H1 (cell line): ENCODE results near the gene CEP70. TPM values are rescaled to one million over a fixed set of nuclear protein-coding genes. Genes with fewer than 3 reads are reported as not detected.

ENCODE experiments used
- CTCF ChIA-PET: fragments of 300-600 bp; sonication (Branson Sonifier 250); formaldehyde crosslinking; loops from one replicate; lab custom pipeline; 2021; ENCODE audit not compliant: partially characterized antibody; lab: Charles Lee
- POLR2A ChIA-PET: fragments of 300-600 bp; sonication (Branson Sonifier 250); formaldehyde crosslinking; loops from one replicate; lab custom pipeline; 2021; ENCODE audit warnings: inconsistent platforms; ENCODE audit not compliant: partially characterized antibody; lab: Charles Lee
- DNase-seq, 2 experiments: peaks; one replicate each; pipeline versions ENCODE4 v3.0.0 to v3.0.0-alpha.2; 2010 to 2022; ENCODE audit warnings: low spot score in 2 of 2, low read depth in 1 of 2, mixed read lengths in 1 of 2
- FAIRE-seq: peaks from 2 replicates; lab custom pipeline; 2011; peaks lifted over from hg19 to GRCh38; lab: Jason Lieb, UNC
- H2AFZ ChIP-seq: 2 replicates; pipeline ENCODE4 v1.8.1; 2012; ENCODE audit warnings: low read length, inconsistent platforms
- H2AK5ac ChIP-seq: 2 replicates; pipeline ENCODE4 v1.6.1; 2013; ENCODE audit warnings: low read depth, low read length
- H2BK120ac ChIP-seq: replicated peaks from 2 replicates; pipeline ENCODE3; 2013; ENCODE audit warnings: low read depth, low read length, inconsistent platforms
- H2BK12ac ChIP-seq: 2 replicates; pipeline ENCODE4 v1.6.1; 2013; ENCODE audit warnings: low read depth, low read length
- H2BK15ac ChIP-seq: 2 replicates; pipeline ENCODE4 v1.6.1; 2013; ENCODE audit warnings: low read length
- H2BK20ac ChIP-seq: 2 replicates; pipeline ENCODE4 v1.6.1; 2013; ENCODE audit warnings: low read length
- H2BK5ac ChIP-seq: 2 replicates; pipeline ENCODE4 v1.6.1; 2013; ENCODE audit warnings: low read depth, low read length
- H3K14ac ChIP-seq: 2 replicates; pipeline ENCODE4 v1.6.1; 2013; ENCODE audit warnings: inconsistent platforms; ENCODE audit not compliant: insufficient read length
- H3K18ac ChIP-seq: 2 replicates; pipeline ENCODE4 v1.6.1; 2013; ENCODE audit warnings: low read length; ENCODE audit errors: extremely low read depth
- H3K23ac ChIP-seq: 2 replicates; pipeline ENCODE4 v1.6.1; 2013; ENCODE audit warnings: inconsistent platforms; ENCODE audit not compliant: insufficient read length
- H3K23me2 ChIP-seq: 2 replicates; pipeline ENCODE4 v1.6.1; 2013; ENCODE audit warnings: low read depth, low read length
- H3K27ac ChIP-seq: 2 replicates; pipeline ENCODE4 v1.6.1; 2011; ENCODE audit warnings: low read depth, low read length, inconsistent platforms
- H3K27me3 ChIP-seq, 4 experiments: replicated peaks in 1 of 4; 1 replicate in 1 of 4; 2 replicates in 3 of 4; pipeline versions ENCODE4 v1.6.1 to v1.8.1; 2011 to 2013; ENCODE audit warnings: low read length in 3 of 4, mild to moderate bottlenecking in 3 of 4, inconsistent platforms in 2 of 4, mixed read lengths in 2 of 4, moderate library complexity in 1 of 4; ENCODE audit not compliant: control insufficient read depth in 3 of 4, insufficient read depth in 3 of 4; ENCODE audit errors: extremely low read depth in 1 of 4
- H3K36me3 ChIP-seq, 4 experiments: 2 replicates each; pipeline versions ENCODE4 v1.6.1 to v1.8.1; 2011 to 2013; ENCODE audit warnings: mild to moderate bottlenecking in 4 of 4, low read length in 3 of 4, moderate library complexity in 2 of 4, control low read depth in 1 of 4, inconsistent platforms in 1 of 4; ENCODE audit not compliant: insufficient read depth in 4 of 4, control insufficient read depth in 2 of 4
- H3K4ac ChIP-seq: replicated peaks from 2 replicates; pipeline ENCODE3; 2013; ENCODE audit warnings: low read length, low read depth, mixed read lengths, inconsistent platforms; ENCODE audit not compliant: insufficient read length
- H3K4me1 ChIP-seq, 4 experiments: replicated peaks in 1 of 4; 1 replicate in 1 of 4; 2 replicates in 3 of 4; pipeline versions ENCODE4 v1.6.1 to v1.8.1; 2011 to 2013; ENCODE audit warnings: low read length in 3 of 4, inconsistent platforms in 2 of 4, mixed read lengths in 1 of 4; ENCODE audit not compliant: insufficient read depth in 4 of 4, control insufficient read depth in 3 of 4
- H3K4me2 ChIP-seq, 2 experiments: 2 replicates each; pipeline versions ENCODE4 v1.6.1 to v1.8.1; 2011 to 2013; ENCODE audit warnings: low read depth in 2 of 2, low read length in 2 of 2, control low read depth in 1 of 2, inconsistent platforms in 1 of 2, mild to moderate bottlenecking in 1 of 2; ENCODE audit not compliant: insufficient read depth in 1 of 2
- H3K4me3 ChIP-seq, 4 experiments: fragments of 200-600, 300-600 bp in 1 of 4; sonication (generic), shearing (Covaris generic), sonication (Bioruptor Twin) in 1 of 4; 2 replicates each; pipeline versions ENCODE4 v1.5.1 to v1.8.1; 2011 to 2016; ENCODE audit warnings: low read length in 4 of 4, low read depth in 3 of 4, control low read depth in 2 of 4, inconsistent platforms in 2 of 4, mild to moderate bottlenecking in 2 of 4, mixed read lengths in 1 of 4, moderate library complexity in 1 of 4; ENCODE audit not compliant: insufficient read depth in 2 of 4; ENCODE audit errors: extremely low read depth in 1 of 4
- H3K56ac ChIP-seq: replicated peaks from 2 replicates; pipeline ENCODE3; 2013; ENCODE audit warnings: low read depth, mild to moderate bottlenecking, mixed read lengths, low read length, inconsistent platforms; ENCODE audit not compliant: insufficient read length
- H3K79me1 ChIP-seq: 2 replicates; pipeline ENCODE4 v1.6.1; 2013; ENCODE audit warnings: low read depth, low read length, control low read depth
- H3K79me2 ChIP-seq, 2 experiments: 2 replicates each; pipeline versions ENCODE4 v1.6.1 to v1.8.1; 2012 to 2013; ENCODE audit warnings: low read length in 2 of 2, mild to moderate bottlenecking in 2 of 2, inconsistent platforms in 1 of 2; ENCODE audit not compliant: insufficient read depth in 2 of 2, control insufficient read depth in 1 of 2
- H3K9ac ChIP-seq, 4 experiments: replicated peaks in 1 of 4; 1 replicate in 1 of 4; 2 replicates in 3 of 4; pipeline versions ENCODE4 v1.6.1 to v1.8.1; 2011 to 2013; ENCODE audit warnings: low read depth in 3 of 4, low read length in 3 of 4, control low read depth in 2 of 4, mild to moderate bottlenecking in 2 of 4, moderate library complexity in 2 of 4, inconsistent platforms in 1 of 4; ENCODE audit errors: extremely low read depth in 1 of 4
- H3K9me3 ChIP-seq, 2 experiments: 2 replicates each; pipeline versions ENCODE4 v1.6.1 to v1.8.1; 2012 to 2013; ENCODE audit warnings: mild to moderate bottlenecking in 2 of 2, moderate library complexity in 2 of 2, control low read depth in 1 of 2, inconsistent platforms in 1 of 2, low read depth in 1 of 2, low read length in 1 of 2, mixed read lengths in 1 of 2; ENCODE audit not compliant: insufficient read depth in 2 of 2
- H4K20me1 ChIP-seq, 2 experiments: replicated peaks in 1 of 2; 2 replicates each; pipeline versions ENCODE3 to v1.8.1; 2011 to 2013; ENCODE audit warnings: inconsistent platforms in 2 of 2, low read length in 2 of 2, mild to moderate bottlenecking in 1 of 2; ENCODE audit not compliant: insufficient read depth in 2 of 2, control insufficient read depth in 1 of 2
- H4K5ac ChIP-seq: 2 replicates; pipeline ENCODE4 v1.6.1; 2013; ENCODE audit warnings: low read length, low read depth, mixed read lengths, inconsistent platforms; ENCODE audit not compliant: insufficient read length
- H4K8ac ChIP-seq: 2 replicates; pipeline ENCODE4 v1.8.0; 2013; ENCODE audit warnings: mild to moderate bottlenecking, moderate library complexity, low read length, inconsistent platforms; ENCODE audit not compliant: insufficient read depth; ENCODE audit errors: extremely low read depth
- H4K91ac ChIP-seq: replicated peaks from 2 replicates; pipeline ENCODE3; 2013; ENCODE audit warnings: low read length, mixed read lengths, inconsistent platforms; ENCODE audit not compliant: insufficient read length
- CBX8 ChIP-seq: fragments of 300-800, 300-1000 bp; sonication (generic); IDR thresholded peaks from 2 replicates; pipeline ENCODE4 v1.7.1; 2016; ENCODE audit warnings: low read depth, low read length, borderline replicate concordance
- KDM1A ChIP-seq: fragments of 200-600, 300-600 bp; sonication (generic); IDR thresholded peaks from 2 replicates; pipeline ENCODE4 v1.7.1; 2016; ENCODE audit warnings: mild to moderate bottlenecking, low read length, borderline replicate concordance
- POLR2A ChIP-seq, 2 experiments: IDR thresholded peaks; 1 replicate in 1 of 2; 2 replicates in 1 of 2; pipeline ENCODE4 v1.6.1; 2011; ENCODE audit warnings: low read depth in 2 of 2, low read length in 2 of 2, mild to moderate bottlenecking in 2 of 2; ENCODE audit errors: control extremely low read depth in 1 of 2
- YY1 ChIP-seq: IDR thresholded peaks from 2 replicates; pipeline ENCODE4 v1.6.1; 2011; ENCODE audit warnings: low read depth, mild to moderate bottlenecking, low read length
- WGBS, 2 experiments: shearing (Covaris generic) in 1 of 2; methylation state at CpG; one replicate each; pipeline versions ENCODE4 v1.1.6 to v1.1.7; 2013 to 2015; ENCODE audit warnings: low lambda C conversion rate in 2 of 2, mixed read lengths in 2 of 2, inconsistent platforms in 1 of 2, low coverage in 1 of 2, missing lambda C conversion rate in 1 of 2; ENCODE audit not compliant: insufficient replicate concordance in 2 of 2, insufficient coverage in 1 of 2, insufficient read length in 1 of 2; ENCODE audit errors: extremely low coverage in 1 of 2, missing lambda C conversion rate in 1 of 2; 5-methylcytosine and 5-hydroxymethylcytosine counted together
- polyA plus RNA-seq, 7 experiments: library from polyadenylated mRNA; depleted of rRNA in 3 of 7; stranded (reverse) in 5 of 7; unstranded in 2 of 7; fragments of >200 nt in 5 of 7; fragments of 200-250 nt in 2 of 7; gene quantifications; 1 replicate in 5 of 7; 2 replicates in 1 of 7; 4 replicates in 1 of 7; pipeline versions ENCODE4 v1.2.1 to v1.2.3, GENCODE V29; 2011 to 2013; ENCODE audit warnings: missing spikeins in 2 of 7, mixed read lengths in 2 of 7
- total RNA-seq: library from RNA; stranded (reverse); fragmentation: NEBNext Ultra II Directional; extraction: Animal tissue kit (Norgen Biotek cat#: 25700); gene quantifications from 2 replicates; pipeline ENCODE4 v1.2.1, GENCODE V29; 2021

The CEP70 gene
- total and polyA plus RNA-seq, 2 of the 8 experiments (the other 6 are each of a cell fraction or from before 2014, with no cell fraction given) = 3.9 to 26.2 TPM

- ChIA-PET CTCF (no interaction called here), POLR2A (no interaction called here)
- no peak for TF ChIP-seq POLR2A (IDR thresholded peaks at IDR 0.05; ENCODE audit: control extremely low read depth in 1 of 2, low read depth in 2 of 2, low read length in 2 of 2)
- TF ChIP-seq YY1 = no peak
- no peak for TF ChIP-seq KDM1A
- TF ChIP-seq CBX8 = no peak
- H2AFZ ChIP-seq = no peak overlapping the region
- 0 out of 2 replicates have a peak, but pooled peaks cover 2% of the 10 kb centered on the region for H3K79me1 ChIP-seq
- no peak overlapping the region for H3K14ac ChIP-seq
- H4K8ac ChIP-seq = no peak overlapping the region
- no peak overlapping the region for H2BK20ac ChIP-seq
- no peak overlapping the region for H4K5ac ChIP-seq
- H3K4me1 ChIP-seq = no peaks in the 10 kb centered on the region
- no peak overlapping the region for H3K18ac ChIP-seq
- no peaks in the 10 kb centered on the region for H4K20me1 ChIP-seq
- no peak overlapping the region for H3K27ac ChIP-seq
- H3K23ac ChIP-seq = no peak overlapping the region
- H2BK5ac ChIP-seq = no peak overlapping the region
- peaks cover 6 to 17% of the 10 kb centered on the region in 2 experiments; a peak in 2 of 4 replicates for H3K9me3 ChIP-seq
- H3K9ac ChIP-seq = no peak overlapping the region
- H2BK15ac ChIP-seq = no peak overlapping the region
- no peaks in the 10 kb centered on the region for H3K79me2 ChIP-seq
- H3K36me3 ChIP-seq = peaks cover 0 to 12% (median 3%) of the 10 kb centered on the region in 4 experiments; a peak in 5 of 8 replicates
- H2BK120ac ChIP-seq = no peak overlapping the region
- no peak for DNase-seq
- no peaks in the 10 kb centered on the region; a peak in 1 of 7 replicates for H3K27me3 ChIP-seq
- 87% methylated on average over 1 of the region's 1 CpG; no CpG with 5 or more reads in 1 of the 2 experiments for WGBS, 2 experiments
- H3K23me2 ChIP-seq = no peaks in the 10 kb centered on the region
- H3K4me3 ChIP-seq = no peak overlapping the region; a peak in 1 of 8 replicates
- no peak overlapping the region for H3K4me2 ChIP-seq
- no peak overlapping the region for H2BK12ac ChIP-seq
- FAIRE-seq = no peak
- no peak overlapping the region for H3K56ac ChIP-seq
- no peak overlapping the region for H3K4ac ChIP-seq
- no peak overlapping the region for H2AK5ac ChIP-seq
- H4K91ac ChIP-seq = no peak overlapping the region
These were observed 49.5 kb downstream of the CEP70 start for GRCh38 chr3:138544546-138544945.
